ENCODE measurements around the gene MATN1. TPM values are rescaled to one million over a fixed set of nuclear protein-coding genes. Genes with fewer than 3 reads are reported as not detected.

Gene MATN1
- total RNA-seq, 4 donors from 2014 or later: 0.98 TPM; not detected in 3

DNA sequence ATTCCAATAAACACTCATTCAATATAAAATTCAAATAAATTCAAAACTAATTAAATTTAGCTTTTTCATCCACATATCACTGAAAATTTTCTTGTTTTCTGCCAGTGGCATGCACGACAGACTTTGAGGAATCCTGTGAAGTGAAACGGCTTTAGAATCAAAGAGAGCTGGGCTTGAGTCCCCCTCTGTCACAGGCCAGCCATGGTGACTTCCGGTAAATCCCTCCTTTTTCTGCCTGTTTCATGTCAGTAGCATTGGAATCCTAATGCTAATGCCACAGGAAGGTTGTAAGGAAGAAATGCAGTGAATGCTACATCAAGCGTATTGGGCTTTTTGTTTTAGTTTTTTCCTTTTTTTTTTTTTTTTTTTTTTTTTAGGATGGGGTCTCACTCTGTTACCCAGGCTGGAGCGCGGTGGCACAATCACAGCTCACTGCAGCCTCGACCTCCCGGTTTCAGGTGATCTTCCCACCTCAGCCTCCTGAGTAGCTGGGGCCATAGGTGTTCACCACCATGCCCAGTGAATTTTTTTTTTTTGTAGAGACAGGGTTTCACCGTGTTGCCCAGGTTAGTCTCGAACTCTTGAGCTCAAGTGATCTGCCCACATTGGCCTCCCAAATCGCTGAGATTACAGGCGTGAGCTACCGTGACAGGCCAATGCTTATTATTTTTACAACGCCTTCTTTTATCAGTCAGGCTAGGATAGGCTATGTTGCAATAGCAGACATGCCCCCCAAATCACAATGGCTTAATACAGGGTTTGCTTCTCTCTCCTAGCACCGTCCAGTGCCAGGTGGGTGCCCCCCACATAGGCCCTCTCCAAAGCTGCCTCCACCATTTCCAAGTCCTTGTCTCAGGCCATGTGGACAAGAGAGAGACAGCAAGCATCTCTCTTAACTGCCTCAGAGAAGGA lies 3.6 kb upstream of the MATN1 start:
- DNase-seq (ENCODE audit: low spot score in 2 of 2): no peak

DNA sequence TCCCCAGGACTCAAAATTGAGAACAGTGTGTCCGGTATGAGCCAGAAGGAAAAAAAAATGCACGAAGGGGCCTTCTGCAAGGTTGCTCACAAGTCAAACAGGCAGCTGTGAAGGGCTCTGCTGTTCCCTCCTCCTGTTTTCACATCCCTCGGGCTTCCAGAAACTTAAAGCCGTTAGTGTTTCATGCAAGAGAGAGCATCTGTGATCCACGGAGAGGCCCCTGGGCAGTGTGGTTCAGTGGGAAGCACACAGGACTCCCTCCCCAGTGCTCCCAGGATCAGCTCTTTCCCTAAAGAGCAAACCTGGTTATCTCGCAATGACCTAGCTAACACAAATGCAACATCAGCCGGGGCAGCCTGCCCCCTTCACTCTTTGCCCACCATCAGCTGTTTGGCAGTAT lies 2.9 kb upstream of the MATN1 start:
- H3K4me1 ChIP-seq: peaks cover 8% of the 10 kb centered on the region
- no peak overlapping the region for H3K27ac ChIP-seq
- H3K36me3 ChIP-seq: peaks cover 51% of the 10 kb centered on the region
- no peak overlapping the region for H3K4me3 ChIP-seq
- H3K27me3 ChIP-seq: no peaks in the 10 kb centered on the region
- TF ChIP-seq, protein P1, sequence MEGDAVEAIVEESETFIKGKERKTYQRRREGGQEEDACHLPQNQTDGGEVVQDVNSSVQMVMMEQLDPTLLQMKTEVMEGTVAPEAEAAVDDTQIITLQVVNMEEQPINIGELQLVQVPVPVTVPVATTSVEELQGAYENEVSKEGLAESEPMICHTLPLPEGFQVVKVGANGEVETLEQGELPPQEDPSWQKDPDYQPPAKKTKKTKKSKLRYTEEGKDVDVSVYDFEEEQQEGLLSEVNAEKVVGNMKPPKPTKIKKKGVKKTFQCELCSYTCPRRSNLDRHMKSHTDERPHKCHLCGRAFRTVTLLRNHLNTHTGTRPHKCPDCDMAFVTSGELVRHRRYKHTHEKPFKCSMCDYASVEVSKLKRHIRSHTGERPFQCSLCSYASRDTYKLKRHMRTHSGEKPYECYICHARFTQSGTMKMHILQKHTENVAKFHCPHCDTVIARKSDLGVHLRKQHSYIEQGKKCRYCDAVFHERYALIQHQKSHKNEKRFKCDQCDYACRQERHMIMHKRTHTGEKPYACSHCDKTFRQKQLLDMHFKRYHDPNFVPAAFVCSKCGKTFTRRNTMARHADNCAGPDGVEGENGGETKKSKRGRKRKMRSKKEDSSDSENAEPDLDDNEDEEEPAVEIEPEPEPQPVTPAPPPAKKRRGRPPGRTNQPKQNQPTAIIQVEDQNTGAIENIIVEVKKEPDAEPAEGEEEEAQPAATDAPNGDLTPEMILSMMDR (IDR thresholded peaks at IDR 0.05): no peak
- TF ChIP-seq POLR2A (IDR thresholded peaks at IDR 0.05): no peak
- no peak for TF ChIP-seq EP300 (IDR thresholded peaks at IDR 0.05)
- TF ChIP-seq POLR2AphosphoS5 (IDR thresholded peaks at IDR 0.05): no peak
- 84% methylated on average over 7 of the region's 7 CpGs for WGBS
- no peaks in the 10 kb centered on the region for H3K9me3 ChIP-seq
- DNase-seq (ENCODE audit: low spot score in 2 of 2): no peak

More for the DNA sequence above, 3.6 kb upstream of the MATN1 start:
- H3K27me3 ChIP-seq: no peaks in the 10 kb centered on the region
- no peak overlapping the region for H3K4me3 ChIP-seq
- H3K9me3 ChIP-seq: no peaks in the 10 kb centered on the region
- TF ChIP-seq POLR2AphosphoS5 (IDR thresholded peaks at IDR 0.05) (no peak), POLR2A (IDR thresholded peaks at IDR 0.05) (no peak), EP300 (IDR thresholded peaks at IDR 0.05) (no peak)
- TF ChIP-seq, protein P1 (IDR thresholded peaks at IDR 0.05): no peak
- H3K27ac ChIP-seq: no peak overlapping the region
- WGBS: 88% methylated on average over 15 of the region's 15 CpGs
- H3K36me3 ChIP-seq: peaks cover 46% of the 10 kb centered on the region
- H3K4me1 ChIP-seq: peaks cover 5% of the 10 kb centered on the region

DNA sequence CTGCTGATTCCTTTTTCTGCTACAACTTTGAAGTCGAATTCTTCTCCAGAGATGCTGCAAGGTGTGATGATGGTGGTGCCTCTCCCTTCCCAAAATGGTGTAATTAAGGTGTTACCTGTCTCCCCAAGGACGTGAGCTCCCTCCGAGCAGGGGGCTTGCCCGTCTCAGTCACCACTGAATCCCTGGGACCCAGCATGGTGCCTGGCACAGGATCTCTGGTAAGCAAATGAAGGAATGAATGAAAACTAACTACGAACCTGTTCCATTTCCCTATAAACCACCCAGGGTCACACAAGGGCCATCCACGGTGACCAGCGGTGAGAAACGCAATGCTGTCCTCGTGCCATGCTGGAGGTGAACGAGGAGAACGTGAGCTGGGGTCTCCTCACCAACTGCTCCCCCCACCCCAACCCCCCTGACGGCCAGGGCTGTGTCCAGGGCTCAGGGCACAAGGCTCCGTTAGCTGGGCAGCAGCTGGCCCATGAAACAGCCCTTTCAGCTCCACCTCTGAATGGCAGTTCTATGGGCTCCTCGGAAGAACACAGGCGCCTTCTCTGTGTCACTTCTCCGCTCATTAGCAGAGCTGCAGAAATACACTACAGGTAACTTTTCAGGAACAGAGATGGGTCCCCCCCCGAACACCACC lies 2.2 kb upstream of the MATN1 start:
- DNase-seq (ENCODE audit: low spot score in 2 of 2): no peak
- WGBS: 89% methylated on average over 17 of the region's 17 CpGs
- TF ChIP-seq, protein P1 (IDR thresholded peaks at IDR 0.05): no peak
- Histone ChIP-seq H3K4me3 (no peak overlapping the region), H3K9me3 (no peaks in the 10 kb centered on the region), H3K4me1 (peaks cover 8% of the 10 kb centered on the region), H3K27me3 (no peaks in the 10 kb centered on the region), H3K27ac (no peak overlapping the region), H3K36me3 (peaks cover 51% of the 10 kb centered on the region)

GRCh38 chr1:30724655-30725421 lies 1.5 kb upstream of the MATN1 start:
- Histone ChIP-seq H3K36me3 (peaks cover 51% of the 10 kb centered on the region), H3K9me3 (no peaks in the 10 kb centered on the region), H3K27ac (no peak overlapping the region), H3K4me3 (no peak overlapping the region), H3K27me3 (no peaks in the 10 kb centered on the region), H3K4me1 (peaks cover 4% of the 10 kb centered on the region)
- DNase-seq (ENCODE audit: low spot score in 2 of 2): no peak
- 90% methylated on average over 5 of the region's 5 CpGs for WGBS
- no peak for TF ChIP-seq EP300 (IDR thresholded peaks at IDR 0.05)
- TF ChIP-seq POLR2A (IDR thresholded peaks at IDR 0.05): no peak
- TF ChIP-seq POLR2AphosphoS5 (IDR thresholded peaks at IDR 0.05): no peak
- TF ChIP-seq, protein P1 (IDR thresholded peaks at IDR 0.05): no peak

Measured in suprapubic skin (tissue), 4 donors.